A673 (cell line): ENCODE data around the gene EYS.

Source experiments
- CTCF ChIP-seq: fragments of 300-800, 200-600 bp; sonication (generic); conservative IDR thresholded peaks from 2 replicates; pipeline ENCODE4 v1.5.1; 2017; ENCODE audit warnings: low read depth, mild to moderate bottlenecking, antibody characterized with exemption, low read length, moderate library complexity, mixed read lengths
- EZH2 ChIP-seq: fragments of 200-600 bp; sonication (generic); IDR thresholded peaks from 2 replicates; pipeline ENCODE4 v1.6.1; 2017; ENCODE audit warnings: borderline replicate concordance, low read depth, mild to moderate bottlenecking, mixed read lengths, antibody characterized with exemption, low read length; ENCODE audit not compliant: poor library complexity, severe bottlenecking

- TF ChIP-seq EZH2, result no peak
- TF ChIP-seq CTCF, result no peak
These were observed 1396.8 kb downstream of the EYS start for GRCh38 chr6:64310214-64310613.
